K562 (cell line): ENCODE data around the gene IGF2BP1. TPM values are rescaled to one million over a fixed set of nuclear protein-coding genes. Genes with fewer than 3 reads are reported as not detected.

Source experiments
- ATAC-seq: fragments of 200-7000 bp; cut with Tn5 transposase; 3 replicates; pipeline ENCODE4 v1.9.1; 2020; ENCODE audit warnings: moderate library complexity
- BruUV-seq: library from RNA; stranded (reverse); fragments of 400-500 nt; replicated peaks from 2 replicates; lab custom pipeline; 2021; lab: Mats Ljungman, UMichigan
- CTCF ChIA-PET: fragments of 300-600 bp; formaldehyde crosslinking; extraction: SDS; loops from one replicate; lab custom pipeline; 2021; ENCODE audit warnings: low intra/inter-chr PET ratio; lab: Yijun Ruan, JAX
- POLR2A ChIA-PET: fragments of 300-600, 350-650 bp; sonication (Branson Sonifier 250); formaldehyde crosslinking; extraction: SDS; loops from one replicate; lab custom pipeline; 2021; ENCODE audit warnings: antibody characterized with exemption, inconsistent platforms; lab: Yijun Ruan, JAX
- DNase-seq, 4 experiments: peaks; one replicate each; pipeline versions ENCODE4 v3.0.0 to v3.0.0-alpha.2; 2011 to 2018; ENCODE audit warnings: low spot score in 3 of 4, mixed read lengths in 3 of 4; ENCODE audit errors: extremely low read depth in 1 of 4
- FAIRE-seq: peaks from 2 replicates; lab custom pipeline; 2011; peaks lifted over from hg19 to GRCh38; lab: Jason Lieb, UNC
- H2AFZ ChIP-seq: 2 replicates; pipeline ENCODE4 v1.6.0; 2011; ENCODE audit warnings: low read depth, low read length, control low read depth, inconsistent platforms
- H3K27ac ChIP-seq: fragments of 200-600 bp; 3 replicates; pipeline ENCODE4 v1.8.0; 2011; ENCODE audit warnings: low read depth, mild to moderate bottlenecking, control low read depth, inconsistent platforms, low read length, moderate library complexity, mixed read lengths; ENCODE audit errors: extremely low read depth
- H3K27me3 ChIP-seq, 2 experiments: fragments of 300-600 bp in 1 of 2; 2 replicates in 1 of 2; 3 replicates in 1 of 2; pipeline versions ENCODE4 v1.6.0 to v1.8.0; 2011; ENCODE audit warnings: inconsistent platforms in 2 of 2, low read length in 2 of 2, mild to moderate bottlenecking in 1 of 2, mixed read lengths in 1 of 2, moderate library complexity in 1 of 2; ENCODE audit not compliant: control insufficient read depth in 2 of 2, insufficient read depth in 2 of 2
- H3K36me3 ChIP-seq: fragments of 300-600 bp; 3 replicates; pipeline ENCODE4 v1.8.0; 2011; ENCODE audit warnings: mild to moderate bottlenecking, low read length, inconsistent platforms; ENCODE audit not compliant: control insufficient read depth, insufficient read depth
- H3K4me1 ChIP-seq, 2 experiments: fragments of 200-600 bp in 1 of 2; replicated peaks in 1 of 2; 2 replicates in 1 of 2; 3 replicates in 1 of 2; pipeline versions ENCODE4 v1.5.1 to v1.8.0; 2011; ENCODE audit warnings: inconsistent platforms in 2 of 2, low read length in 2 of 2, mild to moderate bottlenecking in 1 of 2, mixed read lengths in 1 of 2, moderate library complexity in 1 of 2; ENCODE audit not compliant: control insufficient read depth in 2 of 2, insufficient read depth in 2 of 2
- H3K4me2 ChIP-seq: 2 replicates; pipeline ENCODE4 v1.6.1; 2011; ENCODE audit warnings: low read length, control low read depth, inconsistent platforms, mixed read lengths; ENCODE audit not compliant: insufficient read depth
- H3K4me3 ChIP-seq: fragments of 200-600 bp; sonication (generic), shearing (Covaris generic); 2 replicates; pipeline ENCODE4 v1.5.1; 2016; ENCODE audit warnings: control low read depth, inconsistent platforms
- H3K79me2 ChIP-seq: fragments of 200-600 bp; 3 replicates; pipeline ENCODE4 v1.8.0; 2011; ENCODE audit warnings: low read length, inconsistent platforms; ENCODE audit not compliant: control insufficient read depth, insufficient read depth
- H3K9ac ChIP-seq, 2 experiments: 2 replicates each; pipeline versions ENCODE4 v1.6.0 to v1.6.1; 2011; ENCODE audit warnings: low read depth in 2 of 2, low read length in 2 of 2, control low read depth in 1 of 2, inconsistent platforms in 1 of 2, mild to moderate bottlenecking in 1 of 2, mixed read lengths in 1 of 2; ENCODE audit not compliant: insufficient read depth in 1 of 2
- H3K9me1 ChIP-seq: one replicate; pipeline ENCODE4 v1.6.0; 2011; ENCODE audit warnings: inconsistent platforms, mild to moderate bottlenecking, low read length, moderate library complexity; ENCODE audit not compliant: control insufficient read depth, insufficient read depth
- H3K9me3 ChIP-seq: replicated peaks from 2 replicates; pipeline ENCODE4 v1.5.1; 2011; ENCODE audit warnings: low read depth, low read length, inconsistent platforms; ENCODE audit not compliant: control insufficient read depth, insufficient read depth
- H4K20me1 ChIP-seq: replicated peaks from 2 replicates; pipeline ENCODE4 v1.6.1; 2011; ENCODE audit warnings: low read length, inconsistent platforms, mixed read lengths; ENCODE audit not compliant: control insufficient read depth, insufficient read depth
- MAFK ChIP-seq: IDR thresholded peaks from 2 replicates; pipeline ENCODE4 v1.6.1; 2011; ENCODE audit warnings: low read length, improper control_type of control experiment
- MEIS2 ChIP-seq: fragments of 450-650 bp; IDR thresholded peaks from 2 replicates; pipeline ENCODE4 v1.6.1; 2014; ENCODE audit warnings: mild to moderate bottlenecking; ENCODE audit not compliant: partially characterized antibody
- POLR2A ChIP-seq: fragments of 450-650 bp; conservative IDR thresholded peaks from 2 replicates; pipeline ENCODE4 v1.6.1; 2016
- POLR2AphosphoS5 ChIP-seq: IDR thresholded peaks from 2 replicates; pipeline ENCODE4 v1.6.1; 2011; ENCODE audit warnings: mild to moderate bottlenecking, low read depth, low read length, moderate library complexity; ENCODE audit not compliant: control insufficient read depth, insufficient read depth
- POLR2B ChIP-seq: fragments of 450-650 bp; IDR thresholded peaks from 2 replicates; pipeline ENCODE4 v1.6.1; 2018; ENCODE audit warnings: low read depth; ENCODE audit not compliant: partially characterized antibody
- POLR3A ChIP-seq: IDR thresholded peaks from 2 replicates; pipeline ENCODE4 v1.6.1; 2011; ENCODE audit warnings: borderline replicate concordance, mild to moderate bottlenecking, moderate library complexity; ENCODE audit not compliant: insufficient read length, insufficient read depth; ENCODE audit errors: extremely low read depth
- SUPT5H ChIP-seq: fragments of 450-650 bp; IDR thresholded peaks from 2 replicates; pipeline ENCODE4 v1.6.1; 2016
- USF1 ChIP-seq: sonication (generic); formaldehyde crosslinking; IDR thresholded peaks from 2 replicates; pipeline ENCODE4 v1.9.0; 2022; ENCODE audit warnings: mild to moderate bottlenecking, missing genetic modification reagents
- WHSC1 ChIP-seq: IDR thresholded peaks from one replicate; pipeline ENCODE4 v1.6.1; 2012; ENCODE audit warnings: low read length, control low read depth, inconsistent platforms
- ZFP36 ChIP-seq: fragments of 150-350 bp; IDR thresholded peaks from 2 replicates; pipeline ENCODE4 v1.6.1; 2018; ENCODE audit warnings: low read length, low read depth; ENCODE audit not compliant: partially characterized antibody
- ZNF695 ChIP-seq: fragments of 450-650 bp; formaldehyde crosslinking; IDR thresholded peaks from 2 replicates; pipeline ENCODE4 v1.4.0; 2020; ENCODE audit warnings: mild to moderate bottlenecking, moderate library complexity
- ZNF830 ChIP-seq: fragments of 250-450 bp; sonication (Bioruptor Pico); IDR thresholded peaks from 2 replicates; pipeline ENCODE4 v1.5.0; 2021; ENCODE audit warnings: mild to moderate bottlenecking
- WGBS: fragments of 100-300 bp; shearing (Covaris generic); methylation state at CpG from one replicate; pipeline ENCODE4 v1.1.6; 2016; ENCODE audit warnings: low coverage, mixed read lengths; ENCODE audit not compliant: insufficient coverage; ENCODE audit errors: missing lambda C conversion rate; 5-methylcytosine and 5-hydroxymethylcytosine counted together
- in situ Hi-C: fragments of 300-500 bp; cut with MboI; formaldehyde crosslinking; loops from 4 replicates; pipeline ENCODE4 v1.15.0; 2018; ENCODE audit warnings: inconsistent platforms, mixed read lengths
- intact Hi-C: fragments of 100-400 bp; cut with micrococcal nuclease; formaldehyde crosslinking; loops from 2 replicates; pipeline ENCODE4 v1.14.2; 2022
- polyA plus RNA-seq, 8 experiments: library from polyadenylated mRNA; depleted of rRNA in 4 of 8; stranded (reverse) in 5 of 8; unstranded in 3 of 8; fragments of >200 nt; fragmentation: Nextera tagmentation in 2 of 8; fragmentation: Illumina TruSeq in 1 of 8; extraction: Ambion mirVana in 2 of 8; extraction: Trizol in 1 of 8; gene quantifications; 2 replicates each; pipeline versions ENCODE4 v1.2.1 to v1.2.3, GENCODE V29; 2011 to 2014; ENCODE audit warnings: inconsistent platforms in 1 of 8, missing spikeins in 1 of 8
- total RNA-seq, 7 experiments: library from RNA; depleted of rRNA in 6 of 7; stranded (reverse); fragments of >200 nt in 6 of 7; fragmentation: Illumina TruSeq in 2 of 7; extraction: Trizol in 2 of 7; gene quantifications; 2 replicates each; pipeline versions ENCODE4 v1.2.1 to v1.2.3, GENCODE V29; 2011 to 2021; ENCODE audit warnings: low replicate concordance in 1 of 7

The IGF2BP1 gene
- total and polyA plus RNA-seq, 9 of the 15 experiments (the other 6 are each of a cell fraction or from before 2014, with no cell fraction given), result 13.0 to 318 (median 53.6) TPM

- ATAC-seq (peak; percentile 12), DNase-seq (no peak), FAIRE-seq (no peak)
- TF ChIP-seq ZNF830 (CRISPR knock-in tag) (no peak), WHSC1 (no peak), POLR2A (peak; percentile 50), ZNF695 (CRISPR knock-in tag) (no peak), POLR2AphosphoS5 (peak; percentile 33; the same call in 1 of the 2 replicates), ZFP36 (no peak), MAFK (no peak), POLR2B (no peak), USF1 (CRISPR knock-in tag) (no peak), POLR3A (no peak), MEIS2 (no peak), SUPT5H (peak; percentile 35; the same call in 1 of the 2 replicates)
- peaks cover 58% of the 10 kb centered on the region for H3K36me3 ChIP-seq
- H3K27me3 ChIP-seq, result no peaks in the 10 kb centered on the region
- intact Hi-C loops, result no loop called here
- ChIA-PET CTCF (no interaction called here), POLR2A (interaction anchor here (0.6 to 1.7 kb wide), 3 partner anchors 12 to 40 kb away, joined by 3 to 5 read pairs (median 4); no protein-coding TSS in a partner anchor)
- no peak overlapping the region for H3K27ac ChIP-seq
- in situ Hi-C loops, result no loop called here
- 0 out of 4 replicates have a peak overlapping the region, but pooled peaks of 1 of the 2 experiments have one; percentile 29 for H3K9ac ChIP-seq
- no peaks in the 10 kb centered on the region for H3K9me3 ChIP-seq
- H3K4me2 ChIP-seq, result no peak overlapping the region
- H3K4me1 ChIP-seq, result no peaks in the 10 kb centered on the region
- no TSS peak for BruUV-seq
- no peaks in the 10 kb centered on the region for H3K9me1 ChIP-seq
- no peaks in the 10 kb centered on the region for H4K20me1 ChIP-seq
- 94% methylated on average over 5 of the region's 6 CpGs for WGBS
- no peaks in the 10 kb centered on the region for H3K79me2 ChIP-seq
- H2AFZ ChIP-seq, result no peak overlapping the region
- no peak overlapping the region for H3K4me3 ChIP-seq
Measured at GRCh38 chr17:49054342-49055092, 57.3 kb downstream of the IGF2BP1 start.
